ENCODE measurements around the gene TEP1. TPM values are rescaled to one million over a fixed set of nuclear protein-coding genes. Genes with fewer than 3 reads are reported as not detected.

The TEP1 gene
- total RNA-seq, 1 experiment from 2014 or later, result 17.1 TPM

GRCh38 chr14:20381341-20381740 lies 32.0 kb downstream of the TEP1 start:
- H3K9me3 ChIP-seq (ENCODE audit: control insufficient read depth, insufficient read depth, low read depth, low read length), result no peaks in the 10 kb centered on the region
- H3K36me3 ChIP-seq (ENCODE audit: control insufficient read depth, insufficient read depth, low read length), result peaks cover 4% of the 10 kb centered on the region
- POLR2A ChIA-PET, result no interaction called here
- no TSS peak for BruUV-seq (replicated peaks)
- no peaks in the 10 kb centered on the region for H3K27me3 ChIP-seq (ENCODE audit: control insufficient read depth, insufficient read depth, low read length)
- no peak overlapping the region for H3K27ac ChIP-seq (ENCODE audit: low read length)
- in situ Hi-C loops (cut with HindIII; ENCODE audit: low pct_unique_long_range_greater_than_20kb, low sequenced_read_pairs), result no loop called here
- intact Hi-C loops (cut with micrococcal nuclease; ENCODE audit: unreplicated experiment), result no loop called here
- CTCF ChIA-PET, result no interaction called here
- H3K4me3 ChIP-seq (ENCODE audit: low read depth in 2 of 2, low read length in 2 of 2), result no peak overlapping the region
- TF ChIP-seq CTCF (IDR thresholded peaks at IDR 0.05), result no peak
- no peak for TF ChIP-seq POLR2AphosphoS5 (IDR thresholded peaks at IDR 0.05; ENCODE audit: low read depth, low read length)
- TF ChIP-seq TCF7L2 (IDR thresholded peaks at IDR 0.05; ENCODE audit: low read depth, low read length), result no peak
- no peak for TF ChIP-seq REST (IDR thresholded peaks at IDR 0.05; ENCODE audit: insufficient read depth in 1 of 2, low read depth in 2 of 2, low read length in 1 of 2)
- TF ChIP-seq SIN3A (IDR thresholded peaks at IDR 0.05; ENCODE audit: borderline replicate concordance, insufficient read depth, low read depth, low read length), result no peak
- DNase-seq (ENCODE audit: low read depth, low spot score) (no peak), ATAC-seq (no peak)
- no peaks in the 10 kb centered on the region for H3K4me1 ChIP-seq (ENCODE audit: control insufficient read depth, insufficient read depth, low read length)

- no peak overlapping the region for H3K4me3 ChIP-seq (ENCODE audit: low read depth in 2 of 2, low read length in 2 of 2)
- no peak overlapping the region for H3K27ac ChIP-seq (ENCODE audit: low read length)
- ChIA-PET POLR2A (no interaction called here), CTCF (no interaction called here)
- ATAC-seq (no peak), DNase-seq (ENCODE audit: low read depth, low spot score) (no peak)
- TF ChIP-seq SIN3A (IDR thresholded peaks at IDR 0.05; ENCODE audit: borderline replicate concordance, insufficient read depth, low read depth, low read length), result no peak
- TF ChIP-seq CTCF (IDR thresholded peaks at IDR 0.05), result no peak
- no peak for TF ChIP-seq REST (IDR thresholded peaks at IDR 0.05; ENCODE audit: insufficient read depth in 1 of 2, low read depth in 2 of 2, low read length in 1 of 2)
- TF ChIP-seq POLR2AphosphoS5 (IDR thresholded peaks at IDR 0.05; ENCODE audit: low read depth, low read length), result no peak
- TF ChIP-seq TCF7L2 (IDR thresholded peaks at IDR 0.05; ENCODE audit: low read depth, low read length), result no peak
- in situ Hi-C loops (cut with HindIII; ENCODE audit: low pct_unique_long_range_greater_than_20kb, low sequenced_read_pairs) (no loop called here), intact Hi-C loops (cut with micrococcal nuclease; ENCODE audit: unreplicated experiment) (no loop called here)
- H3K27me3 ChIP-seq (ENCODE audit: control insufficient read depth, insufficient read depth, low read length), result no peaks in the 10 kb centered on the region
- H3K36me3 ChIP-seq (ENCODE audit: control insufficient read depth, insufficient read depth, low read length), result peaks cover 4% of the 10 kb centered on the region
- no peaks in the 10 kb centered on the region for H3K4me1 ChIP-seq (ENCODE audit: control insufficient read depth, insufficient read depth, low read length)
- no TSS peak for BruUV-seq (replicated peaks)
- H3K9me3 ChIP-seq (ENCODE audit: control insufficient read depth, insufficient read depth, low read depth, low read length), result no peaks in the 10 kb centered on the region
Measured at GRCh38 chr14:20380681-20381080, 32.6 kb downstream of the TEP1 start.
